A673 (cell line): ENCODE results near the gene TTC39A. TPM values are rescaled to one million over a fixed set of nuclear protein-coding genes. Genes with fewer than 3 reads are reported as not detected.

Source experiments
- Bru-seq: library from RNA; stranded (reverse); fragments of 400-500 nt; gene quantifications from one replicate; lab custom pipeline; 2021; lab: Mats Ljungman, UMichigan
- BruChase-seq, 2 experiments: library from RNA; stranded (reverse); fragments of 400-500 nt; gene quantifications; one replicate each; lab custom pipeline; 2021; lab: Mats Ljungman, UMichigan
- BruUV-seq: library from RNA; stranded (reverse); fragments of 400-500 nt; replicated peaks from 2 replicates; lab custom pipeline; 2021; lab: Mats Ljungman, UMichigan
- CTCF ChIA-PET: fragments of 300-600 bp; sonication (Branson Sonifier 250); formaldehyde crosslinking; loops from one replicate; lab custom pipeline; 2022; ENCODE audit warnings: antibody characterized with exemption; lab: Charles Lee
- POLR2A ChIA-PET: fragments of 300-600 bp; sonication (Branson Sonifier 250); formaldehyde crosslinking; loops from one replicate; lab custom pipeline; 2022; ENCODE audit warnings: antibody characterized with exemption; ENCODE audit not compliant: low non-redundant PET; lab: Charles Lee
- DNase-seq: peaks from one replicate; pipeline ENCODE4 v3.0.0-alpha.2; 2015; ENCODE audit warnings: low spot score
- H3K27ac ChIP-seq: fragments of 200-600 bp; sonication (generic); 2 replicates; pipeline ENCODE4 v1.5.1; 2016; ENCODE audit warnings: mixed run types, low read depth, mild to moderate bottlenecking, mixed read lengths, antibody characterized with exemption, low read length; ENCODE audit not compliant: poor library complexity, severe bottlenecking
- H3K27me3 ChIP-seq: fragments of 200-600 bp; sonication (generic); replicated peaks from 2 replicates; pipeline ENCODE4 v1.6.1; 2017; ENCODE audit warnings: mixed run types, low read depth, mild to moderate bottlenecking, mixed read lengths, antibody characterized with exemption, low read length; ENCODE audit not compliant: insufficient read depth, poor library complexity
- H3K36me3 ChIP-seq: fragments of 200-600 bp; sonication (generic); 2 replicates; pipeline ENCODE4 v1.6.1; 2016; ENCODE audit warnings: mixed run types, mild to moderate bottlenecking, mixed read lengths, antibody characterized with exemption, low read length; ENCODE audit not compliant: insufficient read depth, poor library complexity, severe bottlenecking
- H3K4me1 ChIP-seq: fragments of 200-600 bp; sonication (generic); 2 replicates; pipeline ENCODE4 v1.6.1; 2017; ENCODE audit warnings: mixed run types, mild to moderate bottlenecking, mixed read lengths, antibody characterized with exemption, low read length; ENCODE audit not compliant: insufficient read depth, poor library complexity, severe bottlenecking
- H3K4me3 ChIP-seq: fragments of 200-600 bp; sonication (generic); 2 replicates; pipeline ENCODE4 v1.5.1; 2016; ENCODE audit warnings: low read depth, mixed run types, mild to moderate bottlenecking, mixed read lengths, low read length; ENCODE audit not compliant: poor library complexity, severe bottlenecking
- H3K9me3 ChIP-seq: fragments of 200-600 bp; sonication (generic); 2 replicates; pipeline ENCODE4 v1.6.1; 2016; ENCODE audit warnings: mixed run types, low read depth, mild to moderate bottlenecking, mixed read lengths, antibody characterized with exemption, low read length; ENCODE audit not compliant: poor library complexity, severe bottlenecking
- CTCF ChIP-seq: fragments of 300-800, 200-600 bp; sonication (generic); conservative IDR thresholded peaks from 2 replicates; pipeline ENCODE4 v1.5.1; 2017; ENCODE audit warnings: low read depth, mild to moderate bottlenecking, antibody characterized with exemption, low read length, moderate library complexity, mixed read lengths
- EZH2 ChIP-seq: fragments of 200-600 bp; sonication (generic); IDR thresholded peaks from 2 replicates; pipeline ENCODE4 v1.6.1; 2017; ENCODE audit warnings: borderline replicate concordance, low read depth, mild to moderate bottlenecking, mixed read lengths, antibody characterized with exemption, low read length; ENCODE audit not compliant: poor library complexity, severe bottlenecking
- intact Hi-C: fragments of 100-400 bp; cut with micrococcal nuclease; formaldehyde crosslinking; loops from one replicate; pipeline ENCODE4 v1.10.0; 2022; ENCODE audit not compliant: unreplicated experiment
- long read RNA-seq: library from polyadenylated mRNA; stranded (forward); transcript quantifications from one replicate; pipeline ENCODE4 v2.0.0, GENCODE V29; 2022
- total RNA-seq: library from RNA; stranded (reverse); gene quantifications from 2 replicates; pipeline ENCODE4 v1.2.3, GENCODE V29; 2021

Gene TTC39A
- 3.1 and 5.1 TPM in 2 replicates for total RNA-seq
- percentile 31 among the genes with signal in this experiment for Bru-seq, nascent RNA
- percentile 32 among the genes with signal in this experiment for BruChase-seq, experiment 1, labeled RNA remaining after a 2-hour chase
- BruChase-seq, experiment 2, labeled RNA remaining after a 6-hour chase = percentile 28 among the genes with signal in this experiment
- long read RNA-seq, partial matches to known transcripts = 0 of 5 reads
- long read RNA-seq, other reads (novel, unspliced or antisense) = 5 of 5 reads

GRCh38 chr1:51330331-51331201 is at the start of gene TTC39A:
Gene TTC39A, minus strand, starts transcription at chr1:51330562. Its CDS starts 85 bp downstream, at chr1:51330477.
- Histone ChIP-seq H3K27ac (peak within 1 kb of the TSS; percentile 56), H3K4me3 (peak within 1 kb of the TSS; percentile 47), H3K9me3 (no peaks in the 10 kb centered on the region), H3K36me3 (no peaks in the 10 kb centered on the region), H3K4me1 (peaks cover 17% of the 10 kb centered on the region), H3K27me3 (no peaks in the 10 kb centered on the region)
- no peak for DNase-seq
- CTCF ChIA-PET = no interaction called here
- TF ChIP-seq CTCF (no peak), EZH2 (no peak)
- intact Hi-C loops = no loop called here
- no TSS peak for BruUV-seq
- POLR2A ChIA-PET = no interaction called here

- Histone ChIP-seq H3K9me3 (peaks cover 10% of the 10 kb centered on the region), H3K4me3 (no peak overlapping the region), H3K36me3 (peaks cover 5% of the 10 kb centered on the region), H3K27ac (no peak overlapping the region), H3K4me1 (no peaks in the 10 kb centered on the region), H3K27me3 (no peaks in the 10 kb centered on the region)
- intact Hi-C loops = no loop called here
- BruUV-seq = no TSS peak
- DNase-seq = no peak
- TF ChIP-seq EZH2 (no peak), CTCF (no peak)
- CTCF ChIA-PET = no interaction called here
- POLR2A ChIA-PET = no interaction called here
These were observed 48.5 kb upstream of the TTC39A start for GRCh38 chr1:51378871-51379270.

GRCh38 chr1:51373898-51374297 is 43.5 kb upstream of the TTC39A start:
- no TSS peak for BruUV-seq
- no peak for DNase-seq
- H3K9me3 ChIP-seq = no peaks in the 10 kb centered on the region
- TF ChIP-seq EZH2 = no peak
- TF ChIP-seq CTCF = no peak
- no peak overlapping the region for H3K27ac ChIP-seq
- POLR2A ChIA-PET = no interaction called here
- CTCF ChIA-PET = no interaction called here
- H3K36me3 ChIP-seq = no peaks in the 10 kb centered on the region
- no peaks in the 10 kb centered on the region for H3K27me3 ChIP-seq
- H3K4me1 ChIP-seq = no peaks in the 10 kb centered on the region
- intact Hi-C loops = no loop called here
- no peak overlapping the region for H3K4me3 ChIP-seq
